ENCODE measurements around the gene ENTPD8. TPM values are rescaled to one million over a fixed set of nuclear protein-coding genes. Genes with fewer than 3 reads are reported as not detected.

The ENTPD8 gene
- total and polyA plus RNA-seq, 10 of the 15 experiments (the other 5 are each of a cell fraction or from before 2014, with no cell fraction given): not detected

DNA sequence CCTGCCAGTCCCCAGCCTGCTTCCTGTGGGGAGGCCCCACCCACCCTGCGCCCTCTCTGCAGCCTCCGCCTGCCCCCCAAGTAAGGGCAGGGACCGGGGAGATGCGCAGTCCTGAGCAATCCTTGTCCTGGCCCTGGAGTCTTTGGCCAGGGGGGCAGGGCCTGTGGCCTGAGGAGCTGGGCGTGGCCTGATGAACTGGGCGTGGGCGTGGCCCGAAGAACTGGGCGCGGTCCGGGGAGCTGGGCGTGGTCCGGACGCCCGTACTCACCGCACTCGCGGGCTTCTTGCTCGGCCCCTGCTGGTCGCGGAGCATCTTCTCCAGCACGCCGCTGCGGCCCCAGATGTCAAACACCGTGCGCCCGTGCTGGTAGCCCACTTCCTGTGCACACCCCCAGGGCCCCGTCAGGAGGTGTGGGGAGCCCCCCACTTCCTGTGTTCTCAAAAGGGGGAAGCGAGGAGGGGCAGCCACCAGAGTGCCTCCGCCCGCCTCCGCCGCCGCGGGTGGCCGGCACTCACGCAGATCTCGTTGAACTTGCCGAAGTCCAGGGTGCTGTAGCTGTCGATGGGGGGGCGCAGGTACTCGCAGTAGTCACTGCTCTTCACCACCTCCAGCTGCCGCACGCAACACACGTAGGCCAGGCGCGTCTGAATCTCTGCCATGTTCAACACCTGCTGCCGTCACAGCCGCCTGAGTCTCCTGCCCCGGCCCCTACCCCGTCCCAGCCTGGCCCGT lies 20.7 kb upstream of the ENTPD8 start (continued):
- TF ChIP-seq, protein P1, sequence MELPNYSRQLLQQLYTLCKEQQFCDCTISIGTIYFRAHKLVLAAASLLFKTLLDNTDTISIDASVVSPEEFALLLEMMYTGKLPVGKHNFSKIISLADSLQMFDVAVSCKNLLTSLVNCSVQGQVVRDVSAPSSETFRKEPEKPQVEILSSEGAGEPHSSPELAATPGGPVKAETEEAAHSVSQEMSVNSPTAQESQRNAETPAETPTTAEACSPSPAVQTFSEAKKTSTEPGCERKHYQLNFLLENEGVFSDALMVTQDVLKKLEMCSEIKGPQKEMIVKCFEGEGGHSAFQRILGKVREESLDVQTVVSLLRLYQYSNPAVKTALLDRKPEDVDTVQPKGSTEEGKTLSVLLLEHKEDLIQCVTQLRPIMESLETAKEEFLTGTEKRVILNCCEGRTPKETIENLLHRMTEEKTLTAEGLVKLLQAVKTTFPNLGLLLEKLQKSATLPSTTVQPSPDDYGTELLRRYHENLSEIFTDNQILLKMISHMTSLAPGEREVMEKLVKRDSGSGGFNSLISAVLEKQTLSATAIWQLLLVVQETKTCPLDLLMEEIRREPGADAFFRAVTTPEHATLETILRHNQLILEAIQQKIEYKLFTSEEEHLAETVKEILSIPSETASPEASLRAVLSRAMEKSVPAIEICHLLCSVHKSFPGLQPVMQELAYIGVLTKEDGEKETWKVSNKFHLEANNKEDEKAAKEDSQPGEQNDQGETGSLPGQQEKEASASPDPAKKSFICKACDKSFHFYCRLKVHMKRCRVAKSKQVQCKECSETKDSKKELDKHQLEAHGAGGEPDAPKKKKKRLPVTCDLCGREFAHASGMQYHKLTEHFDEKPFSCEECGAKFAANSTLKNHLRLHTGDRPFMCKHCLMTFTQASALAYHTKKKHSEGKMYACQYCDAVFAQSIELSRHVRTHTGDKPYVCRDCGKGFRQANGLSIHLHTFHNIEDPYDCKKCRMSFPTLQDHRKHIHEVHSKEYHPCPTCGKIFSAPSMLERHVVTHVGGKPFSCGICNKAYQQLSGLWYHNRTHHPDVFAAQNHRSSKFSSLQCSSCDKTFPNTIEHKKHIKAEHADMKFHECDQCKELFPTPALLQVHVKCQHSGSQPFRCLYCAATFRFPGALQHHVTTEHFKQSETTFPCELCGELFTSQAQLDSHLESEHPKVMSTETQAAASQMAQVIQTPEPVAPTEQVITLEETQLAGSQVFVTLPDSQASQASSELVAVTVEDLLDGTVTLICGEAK (IDR thresholded peaks at IDR 0.05; ENCODE audit: borderline replicate concordance): no peak
- TF ChIP-seq CREM (IDR thresholded peaks at IDR 0.05; ENCODE audit: low read depth) (peak; percentile 40; the same call in 1 of the 2 replicates), TCF7 (IDR thresholded peaks at IDR 0.05; ENCODE audit: borderline replicate concordance) (no peak), NBN (IDR thresholded peaks at IDR 0.05) (0 out of 2 replicates have a peak, but pooled peaks have one; percentile 48), RB1 (IDR thresholded peaks at IDR 0.05; ENCODE audit: borderline replicate concordance) (no peak), BMI1 (IDR thresholded peaks at IDR 0.05; ENCODE audit: borderline replicate concordance) (no peak), SMAD5 (IDR thresholded peaks at IDR 0.05; ENCODE audit: low read depth) (no peak), HCFC1 (IDR thresholded peaks at IDR 0.05; ENCODE audit: low read length) (peak; percentile 39; the same call in 1 of the 2 replicates), ZNF24 (IDR thresholded peaks at IDR 0.05) (no peak), EP300 (IDR thresholded peaks at IDR 0.05; ENCODE audit: borderline replicate concordance in 1 of 2, control insufficient read depth in 1 of 2, low read depth in 2 of 2, low read length in 2 of 2) (0 out of 4 replicates have a peak, but pooled peaks of 1 of the 2 experiments have one; percentile 17), ZNF384 (IDR thresholded peaks at IDR 0.05; ENCODE audit: borderline replicate concordance, low read depth, low read length) (no peak), ZBED1 (IDR thresholded peaks at IDR 0.05; ENCODE audit: borderline replicate concordance) (no peak), RBBP5 (conservative IDR thresholded peaks at IDR 0.05) (no peak), BHLHE40 (IDR thresholded peaks at IDR 0.05; ENCODE audit: borderline replicate concordance in 1 of 2, low read depth in 2 of 2, low read length in 1 of 2) (peak; percentile 89 to 96), KLF5 (IDR thresholded peaks at IDR 0.05; ENCODE audit: partially characterized antibody) (no peak)
- TF ChIP-seq, protein P2, sequence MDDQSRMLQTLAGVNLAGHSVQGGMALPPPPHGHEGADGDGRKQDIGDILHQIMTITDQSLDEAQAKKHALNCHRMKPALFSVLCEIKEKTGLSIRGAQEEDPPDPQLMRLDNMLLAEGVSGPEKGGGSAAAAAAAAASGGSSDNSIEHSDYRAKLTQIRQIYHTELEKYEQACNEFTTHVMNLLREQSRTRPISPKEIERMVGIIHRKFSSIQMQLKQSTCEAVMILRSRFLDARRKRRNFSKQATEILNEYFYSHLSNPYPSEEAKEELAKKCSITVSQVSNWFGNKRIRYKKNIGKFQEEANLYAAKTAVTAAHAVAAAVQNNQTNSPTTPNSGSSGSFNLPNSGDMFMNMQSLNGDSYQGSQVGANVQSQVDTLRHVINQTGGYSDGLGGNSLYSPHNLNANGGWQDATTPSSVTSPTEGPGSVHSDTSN (IDR thresholded peaks at IDR 0.05; ENCODE audit: insufficient replicate concordance, low read depth, low read length): no peak
